NCI-H526 (cell line): ENCODE results near the gene PER1.

Source experiments
- DNase-seq, 2 experiments: peaks; one replicate each; lab custom pipeline; 2025; lab: John Stamatoyannopoulos, UW

PER1 gene

DNA sequence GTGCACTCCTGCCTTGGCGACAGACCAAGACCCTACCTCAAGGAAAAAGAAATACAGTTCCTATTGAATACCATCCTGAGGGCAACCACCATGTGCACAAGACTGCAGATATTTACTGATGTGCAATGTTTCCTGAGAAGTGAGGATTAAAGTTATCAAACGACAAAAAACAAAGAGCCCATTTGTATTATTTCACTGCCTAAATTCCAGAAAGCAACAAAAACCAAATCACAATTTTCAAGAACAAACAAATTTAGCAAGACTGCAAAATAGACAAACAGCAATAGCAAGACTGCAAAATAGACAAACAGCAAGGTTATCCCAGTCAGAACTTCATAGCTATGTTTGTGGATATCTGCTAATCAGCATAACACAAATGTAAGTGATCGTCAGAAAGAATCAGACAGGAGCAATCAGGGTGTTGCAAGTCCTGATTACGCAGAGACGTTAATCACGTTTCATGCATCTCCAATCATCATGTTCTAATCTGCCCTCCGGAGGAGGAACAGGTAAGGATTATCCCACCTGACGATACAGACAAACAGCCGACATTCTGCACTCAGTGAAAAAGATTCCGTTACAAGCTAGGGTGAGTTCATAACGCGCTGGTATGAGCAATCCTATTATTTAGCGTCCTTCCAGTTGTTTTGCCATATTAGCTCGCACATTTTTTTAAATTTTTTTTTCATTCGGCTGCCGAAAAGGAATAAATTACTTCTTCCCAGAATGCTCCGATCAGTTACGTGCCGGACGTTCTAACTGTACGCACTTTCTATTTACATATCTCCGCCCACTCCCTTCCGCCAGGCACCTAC lies 21.1 kb upstream of the PER1 start:
- peak; percentile 93 to 99 for DNase-seq

DNA sequence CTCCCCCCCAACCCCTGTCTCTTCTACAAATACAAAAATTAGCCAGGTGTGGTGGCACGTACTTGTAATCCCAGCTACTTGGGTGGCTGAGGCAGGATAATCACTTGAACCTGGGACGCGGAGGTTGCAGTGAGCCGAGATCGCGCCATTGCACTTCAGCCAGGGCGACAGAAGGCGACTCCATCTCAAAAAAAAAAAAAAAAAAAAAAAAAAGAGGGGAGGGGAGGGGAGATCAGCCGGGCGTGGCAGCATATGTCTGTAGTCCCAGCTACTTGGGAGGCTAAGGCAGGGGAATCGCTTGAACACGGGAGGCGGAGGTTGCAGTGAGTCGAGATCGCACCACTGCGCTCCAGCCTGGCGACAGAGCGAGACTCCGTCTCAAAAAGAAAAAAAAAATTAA lies 18.0 kb upstream of the PER1 start:
- DNase-seq = peak in 1 of 2 experiments; percentile 16

DNA sequence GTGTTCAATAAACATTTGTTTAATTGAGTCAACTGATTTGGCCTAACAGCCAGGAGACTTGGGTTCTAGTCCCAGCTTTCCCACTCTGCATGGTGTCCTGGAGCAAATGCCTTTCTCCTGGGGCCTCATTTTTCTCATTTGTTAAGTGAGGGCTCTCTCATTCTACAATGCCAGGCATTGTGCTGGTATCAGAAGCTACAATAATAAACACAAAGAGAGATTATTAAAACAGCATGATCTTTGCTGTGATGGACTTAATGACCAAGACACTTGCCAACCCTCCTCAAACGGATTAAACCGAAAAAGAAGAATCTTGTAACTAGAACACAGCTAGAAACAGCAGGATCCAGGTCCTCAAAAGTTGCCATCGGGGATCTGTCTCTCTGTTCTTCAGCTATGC lies 15.3 kb upstream of the PER1 start:
- DNase-seq = no peak

DNA sequence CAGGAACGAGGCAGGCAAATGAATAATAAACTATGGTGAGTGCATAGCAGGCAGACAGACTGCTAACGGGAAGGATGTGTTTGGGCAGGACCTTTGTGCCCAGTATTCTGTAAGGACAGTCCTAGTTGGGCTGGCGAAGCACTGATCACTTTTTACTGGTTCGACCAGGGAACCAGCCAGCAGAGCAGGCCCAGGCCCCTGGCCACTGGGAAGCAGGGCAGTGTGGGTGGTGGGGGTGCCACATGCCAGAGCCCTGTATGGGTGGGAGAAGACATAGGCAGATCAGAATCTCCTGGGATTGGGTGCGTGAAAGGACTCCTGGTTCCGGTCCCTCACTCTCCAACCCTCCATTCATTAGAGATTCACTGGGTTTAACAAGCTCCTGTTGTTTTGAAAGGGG lies 14.5 kb upstream of the PER1 start:
- DNase-seq = no peak

DNA sequence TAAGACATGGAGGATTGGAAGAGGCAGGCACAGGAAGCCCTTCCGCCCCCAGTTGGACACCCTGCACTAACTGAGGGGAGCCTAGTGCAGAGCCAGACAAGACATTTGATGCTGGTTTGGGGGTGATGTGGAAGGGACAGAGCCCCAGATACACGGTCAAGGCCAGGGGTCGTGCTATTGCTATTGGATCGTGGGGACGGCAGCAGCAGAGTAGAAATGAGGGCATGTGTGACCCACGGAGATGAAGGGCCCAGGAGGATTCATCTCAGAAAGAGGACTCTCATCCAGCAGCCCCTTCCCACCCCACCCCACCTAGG lies 12.6 kb upstream of the PER1 start:
- DNase-seq = no peak

DNA sequence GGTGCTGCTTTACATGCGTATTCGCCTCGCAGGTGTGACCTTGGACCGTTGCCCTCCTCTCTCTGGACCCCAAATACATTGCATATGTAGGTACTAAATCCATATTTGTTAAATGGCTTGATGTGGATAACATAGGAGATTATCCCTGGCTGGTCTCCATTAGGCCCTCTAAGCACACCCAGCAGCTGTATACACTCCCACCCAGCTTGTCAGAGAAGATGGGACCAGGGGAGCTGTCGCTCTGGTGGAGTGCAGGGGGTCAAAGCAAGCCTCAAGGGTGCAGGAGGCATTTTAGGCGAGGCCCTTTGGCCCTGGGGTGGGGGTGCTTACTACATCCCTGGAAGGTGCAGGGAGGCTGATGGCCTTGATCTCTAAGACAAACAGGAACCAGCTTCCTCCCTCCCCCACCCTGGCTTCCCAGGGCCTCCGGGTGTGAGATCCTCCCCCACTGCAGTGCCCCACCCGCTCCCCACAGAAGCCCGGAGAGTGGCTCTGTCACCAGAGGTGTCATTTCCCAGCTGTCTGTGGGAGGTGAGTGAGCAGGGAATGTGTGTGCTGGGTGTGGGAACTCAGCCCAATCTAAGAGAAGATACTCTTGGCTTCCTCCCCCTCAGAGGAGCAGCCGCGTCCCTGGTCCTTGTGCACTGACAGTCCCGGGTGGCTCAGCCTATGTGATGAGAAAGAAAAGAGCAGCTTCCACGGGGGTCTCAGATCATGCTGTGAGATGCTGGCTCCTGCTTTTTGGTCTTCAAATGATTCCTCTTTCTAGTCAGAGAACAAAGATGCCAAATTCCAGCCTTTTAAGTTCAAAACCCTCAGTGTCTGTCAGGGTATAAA lies 12.0 kb upstream of the PER1 start:
- peak in 1 of 2 experiments; percentile 21 for DNase-seq

DNA sequence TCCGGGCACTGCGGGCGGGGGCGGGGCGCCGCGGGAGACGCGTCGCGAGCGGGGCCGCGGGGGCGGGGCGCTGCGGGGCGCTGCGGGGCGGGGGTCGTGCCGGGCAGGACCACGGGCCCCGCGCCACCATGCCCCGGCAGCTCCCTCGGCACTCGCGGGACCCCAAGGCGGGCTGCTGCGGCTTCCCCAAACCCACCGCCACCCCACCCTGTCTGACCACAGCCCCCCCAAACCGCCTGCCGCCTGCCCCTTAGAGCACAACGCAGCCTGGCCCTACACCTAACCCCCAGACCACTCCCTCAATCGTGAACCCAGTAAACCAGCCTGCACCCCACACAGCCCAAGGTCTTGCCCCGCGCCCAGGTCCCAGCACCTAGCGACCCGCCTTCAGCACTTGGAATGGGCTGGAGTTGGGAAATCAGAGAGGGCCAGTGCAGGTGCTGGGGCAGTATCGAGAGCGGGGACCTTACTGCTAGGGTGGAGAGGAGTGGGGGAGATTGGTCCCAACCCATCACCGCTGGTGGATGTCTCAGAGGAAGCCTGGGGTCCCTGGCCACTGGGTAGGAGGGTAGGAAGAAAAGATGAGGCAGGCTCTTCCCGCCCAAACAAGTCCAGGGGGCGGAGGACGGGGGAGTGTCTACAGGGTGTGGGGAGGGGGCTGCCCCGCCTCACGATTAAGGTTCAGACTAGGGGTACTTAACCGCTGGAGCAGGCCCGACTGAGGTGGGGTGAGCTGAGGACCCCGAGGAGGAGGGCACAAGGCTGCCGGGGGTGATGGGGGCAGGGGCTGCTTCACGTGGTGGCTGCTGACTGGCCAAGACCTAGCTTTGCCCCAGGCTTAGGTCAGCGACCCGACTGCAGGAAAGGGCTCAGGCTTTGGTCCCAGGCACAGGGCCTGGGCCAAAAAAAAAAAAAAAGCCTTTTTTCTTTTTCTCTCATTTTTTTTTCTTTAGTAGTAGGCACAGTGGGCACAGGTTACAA lies 11.1 kb upstream of the PER1 start:
- peak in 1 of 2 experiments; percentile 46 for DNase-seq

DNA sequence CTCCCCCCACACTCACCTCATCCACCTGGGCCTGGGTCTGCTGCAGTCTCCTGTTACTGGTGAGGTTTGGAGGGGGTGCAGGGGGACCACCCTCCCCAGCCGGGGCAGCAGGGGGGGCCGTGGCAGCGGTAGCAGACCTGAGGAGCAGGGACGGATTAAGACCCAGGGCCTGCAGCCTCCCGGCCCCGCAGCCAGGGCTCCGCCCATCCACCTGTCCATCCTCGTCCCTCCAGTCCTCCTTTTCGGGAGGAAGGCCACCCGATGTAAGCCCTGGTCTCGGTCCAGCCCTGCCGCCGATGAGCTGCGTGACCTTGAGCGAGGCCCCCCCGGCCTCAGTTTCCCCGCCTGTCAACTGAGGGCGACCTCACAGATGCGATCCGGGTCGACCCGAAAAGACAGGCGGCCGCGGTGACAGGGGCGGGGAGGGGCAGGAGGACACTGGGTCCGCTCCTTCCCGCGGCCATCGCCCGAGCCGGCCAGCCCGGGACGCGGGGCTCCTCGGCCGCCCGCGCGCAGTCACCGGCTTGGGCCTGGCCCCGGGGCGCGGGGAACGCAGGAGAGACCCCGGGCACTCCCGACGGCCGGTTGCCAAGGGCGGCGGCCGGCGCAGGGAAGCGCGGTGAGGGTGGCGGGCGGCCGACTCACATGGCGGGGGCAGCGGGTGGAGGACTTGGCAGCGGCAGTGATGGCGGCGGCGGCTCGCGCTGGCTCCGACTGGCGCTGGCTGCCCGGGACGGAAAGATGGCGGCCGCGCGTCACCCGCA lies 10.2 kb upstream of the PER1 start, which contains the start of gene VAMP2:
VAMP2 (minus strand) TSS at position 716 of the 764 bp plus-strand sequence; CDS start at position 647, 69 bp downstream.
- peak in 1 of 2 experiments; percentile 69 for DNase-seq

DNA sequence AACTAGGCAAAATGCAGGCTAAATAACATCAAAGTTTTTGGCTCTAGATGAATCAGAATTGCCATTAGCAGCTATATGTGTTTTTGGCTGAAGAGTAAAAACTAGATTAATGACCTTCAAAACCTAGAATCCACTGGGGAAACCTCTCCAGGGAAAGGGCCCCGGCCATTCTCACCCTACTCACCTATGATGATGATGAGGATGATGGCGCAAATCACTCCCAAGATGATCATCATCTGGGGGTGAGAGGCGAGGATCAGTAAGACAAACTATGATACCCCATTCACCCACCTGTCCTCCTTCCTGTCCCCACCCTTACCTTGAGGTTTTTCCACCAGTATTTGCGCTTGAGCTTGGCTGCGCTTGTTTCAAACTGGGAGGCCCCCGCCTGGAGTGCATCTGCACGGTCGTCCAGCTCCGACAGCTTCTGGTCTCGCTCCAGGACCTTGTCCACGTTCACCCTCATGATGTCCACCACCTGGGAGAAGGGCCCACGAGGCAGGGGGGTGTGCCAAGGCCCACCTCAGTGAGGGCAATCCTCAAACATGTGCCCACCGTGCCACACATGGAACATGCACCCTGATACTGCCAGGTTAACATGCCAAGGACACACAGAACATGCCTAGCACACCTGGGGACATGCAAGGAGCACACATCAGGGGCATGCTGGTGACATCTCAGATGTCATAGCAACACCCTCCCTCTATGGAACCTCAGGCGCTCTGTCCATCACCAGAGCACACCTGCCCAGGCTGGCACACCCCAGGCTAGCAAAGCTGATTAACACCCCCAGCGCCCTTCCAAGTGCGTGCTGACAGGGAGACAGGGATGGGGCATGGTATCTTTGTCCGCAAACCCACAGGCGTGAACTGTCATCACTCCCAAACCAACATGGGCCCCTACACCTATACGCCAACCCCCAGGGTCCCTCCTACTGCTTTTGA lies 9.4 kb upstream of the PER1 start:
- peak in 1 of 2 experiments; percentile 8 for DNase-seq

DNA sequence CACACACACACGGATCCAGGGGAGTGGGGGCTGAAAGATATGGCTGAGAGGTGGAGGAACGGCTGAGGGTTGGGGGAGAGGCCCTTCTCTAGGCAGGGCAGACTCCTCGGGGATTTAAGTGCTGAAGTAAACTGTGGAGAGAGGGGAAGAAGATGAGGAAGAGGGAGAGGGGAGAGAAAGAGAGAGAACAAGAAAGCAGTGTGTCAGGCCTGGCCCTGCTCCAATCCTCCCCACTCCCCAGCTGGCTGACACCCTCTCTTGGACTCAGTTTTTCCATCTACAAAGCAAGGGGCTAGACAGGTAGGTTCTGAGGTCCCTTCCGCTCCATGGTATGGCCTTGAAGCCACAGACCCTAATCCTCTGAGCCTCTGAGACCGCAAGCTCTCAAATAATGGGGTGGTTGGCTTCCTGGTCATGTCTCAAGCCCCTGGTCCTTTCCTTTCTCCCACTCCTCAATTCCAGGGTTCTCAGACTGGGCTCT lies 8.6 kb upstream of the PER1 start:
- no peak for DNase-seq

DNA sequence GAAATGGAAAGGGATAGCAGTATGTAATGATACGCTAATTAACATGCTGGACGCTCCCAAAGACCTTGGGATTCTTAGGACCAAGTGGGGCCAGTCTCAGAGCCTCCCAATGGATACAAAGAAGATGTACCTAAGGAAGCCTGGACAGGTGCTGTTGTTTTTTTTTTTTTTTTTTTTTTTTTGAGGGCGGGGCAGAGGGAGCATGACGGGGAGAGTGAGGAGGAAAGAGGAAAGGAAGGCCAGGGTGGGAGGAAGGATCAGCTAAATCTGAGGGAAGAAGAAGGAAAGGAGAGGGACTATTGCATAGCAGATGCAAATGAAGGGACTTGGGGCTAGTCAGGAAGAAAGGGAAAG lies 8.0 kb upstream of the PER1 start:
- DNase-seq = no peak

DNA sequence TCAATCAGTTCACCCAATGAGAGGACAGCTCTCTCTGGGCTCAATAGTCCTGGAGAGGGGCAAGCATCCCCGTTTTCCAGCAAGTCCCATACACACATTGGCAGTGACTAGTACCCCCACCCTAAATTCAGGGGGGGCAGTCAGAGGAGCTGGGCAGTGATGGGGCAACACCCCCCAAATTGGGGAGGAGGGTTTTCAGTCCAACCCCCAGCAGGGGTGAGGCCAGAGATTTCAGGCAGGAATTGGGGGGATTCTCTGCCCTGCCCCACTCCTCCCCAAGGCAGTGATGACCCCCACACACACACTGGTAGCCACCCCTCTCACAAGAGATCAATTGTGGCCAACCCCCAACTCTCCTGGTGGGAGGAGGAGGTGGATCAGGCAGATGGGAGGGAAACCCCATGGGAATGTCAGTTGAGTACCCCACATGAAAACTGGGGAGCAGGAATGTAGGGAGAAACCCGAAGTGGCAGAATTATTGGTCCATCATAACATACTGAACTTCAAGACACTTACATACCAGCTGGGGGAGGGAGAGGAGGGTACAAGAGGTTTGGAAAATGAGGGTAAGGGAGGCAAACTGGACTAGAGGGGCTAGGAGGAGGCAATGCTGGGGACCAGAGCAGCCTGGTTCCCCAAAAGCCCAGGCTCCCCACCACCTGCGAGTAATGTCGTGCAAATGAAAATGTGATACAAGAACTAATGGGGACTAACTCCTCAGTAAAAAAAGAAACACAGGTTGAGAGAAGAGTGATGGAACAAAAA lies 7.4 kb upstream of the PER1 start:
- DNase-seq = no peak

DNA sequence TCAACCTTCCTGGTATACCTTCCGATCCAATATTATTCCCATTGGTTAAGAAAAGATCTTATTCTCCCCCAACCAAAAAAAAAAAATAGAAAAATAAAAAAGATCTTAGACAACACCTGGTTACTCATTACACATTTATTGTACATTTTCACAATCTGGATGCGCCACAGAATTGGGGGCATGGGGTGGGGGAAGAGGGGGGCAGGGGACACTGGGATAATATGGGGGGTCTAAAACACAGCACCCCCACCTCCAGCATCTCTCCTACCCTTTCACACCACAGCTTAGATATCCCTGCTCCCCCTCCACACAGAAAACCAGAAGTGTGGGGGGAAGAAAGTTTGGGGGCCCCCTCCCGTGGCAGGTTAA lies 6.8 kb upstream of the PER1 start:
- DNase-seq = no peak

DNA sequence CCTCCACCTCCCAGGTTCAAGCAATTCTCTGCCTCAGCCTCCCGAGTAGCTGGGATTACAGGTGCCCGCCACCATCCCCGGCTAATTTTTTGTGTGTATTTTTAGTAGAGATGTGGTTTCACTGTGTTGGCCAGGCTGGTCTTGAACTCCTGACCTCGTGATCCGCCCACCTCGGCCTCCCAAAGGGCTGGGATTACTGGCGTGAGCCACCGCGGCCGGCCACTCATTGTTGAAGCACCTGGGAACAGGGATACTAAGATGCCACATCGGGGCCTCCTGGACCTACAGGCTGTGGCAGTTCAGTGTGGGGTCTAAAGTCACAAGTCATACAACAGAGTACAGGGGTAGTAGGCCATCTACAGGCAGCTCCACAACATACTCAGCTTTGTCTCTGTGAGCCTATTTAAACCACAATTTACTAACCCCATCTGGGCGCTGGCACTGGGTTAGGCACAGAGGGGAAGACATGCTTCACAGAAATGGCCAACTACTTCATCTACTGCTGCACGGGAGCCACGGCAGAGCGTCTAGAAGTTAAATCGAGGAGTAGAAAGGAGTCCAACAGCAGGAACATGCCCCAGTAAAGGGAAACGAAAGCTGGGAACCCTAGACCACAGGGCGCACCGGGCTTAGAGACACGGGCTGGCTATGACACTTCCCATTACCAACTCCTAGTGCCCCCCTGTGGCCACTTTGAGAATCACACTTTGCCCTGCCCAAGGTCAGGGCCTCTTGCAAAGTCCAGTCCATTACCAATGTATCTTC lies 6.2 kb upstream of the PER1 start:
- peak; percentile 61 to 83 for DNase-seq

DNA sequence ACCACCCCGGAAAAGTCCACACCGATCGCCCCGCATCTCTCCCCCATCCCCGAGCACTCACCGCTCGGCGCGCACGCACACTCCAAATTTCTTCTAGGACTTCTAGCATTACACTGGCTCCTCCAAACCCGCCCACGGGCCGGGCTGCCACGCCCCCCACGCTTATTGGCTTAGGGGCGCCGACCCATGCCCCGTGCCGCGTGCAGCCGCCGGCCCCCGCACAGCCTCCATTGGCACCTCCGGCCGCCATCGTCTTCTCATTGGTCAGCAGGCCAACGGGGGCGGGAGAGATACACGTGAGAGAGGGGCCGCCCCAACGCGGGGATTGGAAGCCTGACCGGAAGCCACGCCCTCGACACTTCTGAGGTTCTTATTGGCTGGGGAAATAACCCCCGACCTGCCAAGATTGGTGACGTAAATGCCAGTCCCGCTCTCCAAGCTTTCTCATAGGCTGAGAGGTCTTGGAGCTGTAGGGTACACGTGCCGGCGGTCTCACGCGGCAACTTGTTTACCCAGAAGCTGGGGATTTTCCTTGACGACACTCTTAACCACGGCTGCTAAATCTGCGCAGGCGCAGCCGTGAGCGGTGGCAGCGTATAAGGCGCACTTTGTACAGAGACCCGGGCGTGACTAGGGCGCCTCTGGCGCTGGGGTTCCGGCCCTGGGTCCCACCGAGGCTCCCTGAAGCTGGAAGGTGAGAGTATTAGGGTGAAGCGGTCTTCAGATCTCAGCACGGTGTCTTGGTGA lies 4.2 kb upstream of the PER1 start:
- DNase-seq = peak; percentile 99

DNA sequence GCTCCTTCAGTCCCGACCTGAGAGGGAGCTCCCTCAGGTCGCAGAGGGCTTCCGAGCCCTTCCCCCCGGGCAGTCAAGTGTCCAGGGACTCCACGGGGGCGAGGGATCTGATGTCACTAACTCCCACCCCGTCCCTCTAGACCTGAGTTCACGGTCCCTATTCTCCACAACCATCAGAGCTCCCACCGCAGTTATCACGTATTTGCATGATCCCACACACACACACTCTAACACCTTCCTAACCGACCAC lies 3.7 kb upstream of the PER1 start:
- no peak for DNase-seq

DNA sequence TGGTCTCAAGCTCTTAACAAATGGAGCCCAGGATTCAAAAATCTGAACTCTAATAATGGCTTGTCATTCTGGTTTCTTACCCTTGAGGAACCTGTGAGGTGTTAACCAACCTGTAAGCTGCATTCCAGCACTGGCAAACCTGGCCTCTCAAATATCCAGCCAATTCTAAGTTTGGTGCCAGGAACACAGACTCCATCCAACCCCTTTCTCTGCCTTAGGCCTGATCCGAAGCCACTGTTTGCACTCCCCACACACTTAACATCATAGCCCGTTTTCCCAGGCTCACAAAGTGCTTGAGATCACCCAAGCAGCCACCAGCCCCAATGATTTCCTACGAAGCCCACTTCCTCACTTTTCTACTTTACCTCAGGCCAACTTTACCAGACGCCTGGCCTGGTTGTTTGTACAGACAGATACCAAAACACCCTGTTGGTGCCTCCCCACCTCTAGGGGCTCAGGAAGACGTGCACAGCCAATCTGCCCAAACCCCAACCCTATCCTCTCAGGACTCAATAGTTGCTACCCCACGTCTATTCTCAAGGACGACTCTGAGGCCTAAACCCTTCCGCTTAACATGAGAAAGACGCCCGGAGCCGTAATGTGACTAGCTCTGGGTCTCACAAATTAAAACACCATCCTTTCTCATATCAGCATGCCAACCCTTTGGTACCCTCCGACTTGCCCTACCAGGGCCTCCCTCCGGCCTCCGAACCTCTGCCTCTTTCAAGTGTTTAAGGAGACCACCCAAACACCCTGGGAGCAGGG lies 3.2 kb upstream of the PER1 start:
- no peak for DNase-seq
